ENCODE results near the gene KLHL10. TPM values are rescaled to one million over a fixed set of nuclear protein-coding genes. Genes with fewer than 3 reads are reported as not detected.

KLHL10 gene
- total and polyA plus RNA-seq, 9 of the 15 experiments (the other 6 are each of a cell fraction or from before 2014, with no cell fraction given), result 0.06 to 0.56 (median 0.12) TPM; not detected in 5

DNA sequence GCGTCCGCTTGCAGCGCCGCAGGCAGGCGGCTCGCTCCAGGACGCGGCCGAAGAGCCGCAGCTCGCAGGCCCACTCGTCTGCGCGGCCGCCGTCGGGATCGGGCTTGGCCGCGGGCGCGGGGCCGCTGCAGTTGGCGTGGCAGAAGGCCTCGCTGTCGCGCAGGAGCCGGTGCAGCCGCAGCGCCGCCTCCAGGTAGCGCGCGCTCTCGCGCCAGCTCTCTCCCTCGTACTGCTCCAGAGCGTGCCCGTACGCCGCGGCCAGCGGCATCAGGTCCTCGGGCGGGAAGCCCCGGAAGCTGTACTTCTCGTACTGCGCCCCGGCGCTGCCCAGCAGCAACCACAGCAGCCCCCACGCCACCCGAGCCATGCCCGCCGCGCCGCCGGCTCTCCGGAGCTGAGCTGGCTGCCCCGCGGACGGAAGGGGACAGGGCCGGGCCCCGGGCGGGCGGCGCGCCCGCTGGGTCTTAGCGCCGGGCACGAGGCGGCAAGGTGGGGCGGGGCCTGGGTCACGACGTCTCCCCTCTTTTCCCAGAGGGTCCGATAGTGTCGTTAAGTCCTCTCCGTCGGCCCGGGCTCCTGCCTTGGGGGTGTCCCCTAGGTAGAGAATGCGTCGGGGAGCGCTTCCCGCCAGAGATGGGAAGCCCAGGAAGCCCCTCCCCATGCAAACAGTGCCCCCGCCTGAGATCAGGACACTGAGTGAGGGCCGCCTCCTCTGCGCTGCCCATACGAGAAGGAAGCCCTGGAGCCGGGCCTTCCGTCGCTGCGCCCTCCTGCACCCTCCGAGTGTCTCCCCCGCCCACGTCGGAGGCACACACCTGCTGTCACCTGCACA lies 25.9 kb upstream of the KLHL10 start, which contains the start of gene P3H4 (continued):
- TF ChIP-seq, protein P1, sequence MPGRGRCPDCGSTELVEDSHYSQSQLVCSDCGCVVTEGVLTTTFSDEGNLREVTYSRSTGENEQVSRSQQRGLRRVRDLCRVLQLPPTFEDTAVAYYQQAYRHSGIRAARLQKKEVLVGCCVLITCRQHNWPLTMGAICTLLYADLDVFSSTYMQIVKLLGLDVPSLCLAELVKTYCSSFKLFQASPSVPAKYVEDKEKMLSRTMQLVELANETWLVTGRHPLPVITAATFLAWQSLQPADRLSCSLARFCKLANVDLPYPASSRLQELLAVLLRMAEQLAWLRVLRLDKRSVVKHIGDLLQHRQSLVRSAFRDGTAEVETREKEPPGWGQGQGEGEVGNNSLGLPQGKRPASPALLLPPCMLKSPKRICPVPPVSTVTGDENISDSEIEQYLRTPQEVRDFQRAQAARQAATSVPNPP (IDR thresholded peaks at IDR 0.05; ENCODE audit: borderline replicate concordance, insufficient read depth, insufficient read length), result no peak
- TF ChIP-seq, protein P2, sequence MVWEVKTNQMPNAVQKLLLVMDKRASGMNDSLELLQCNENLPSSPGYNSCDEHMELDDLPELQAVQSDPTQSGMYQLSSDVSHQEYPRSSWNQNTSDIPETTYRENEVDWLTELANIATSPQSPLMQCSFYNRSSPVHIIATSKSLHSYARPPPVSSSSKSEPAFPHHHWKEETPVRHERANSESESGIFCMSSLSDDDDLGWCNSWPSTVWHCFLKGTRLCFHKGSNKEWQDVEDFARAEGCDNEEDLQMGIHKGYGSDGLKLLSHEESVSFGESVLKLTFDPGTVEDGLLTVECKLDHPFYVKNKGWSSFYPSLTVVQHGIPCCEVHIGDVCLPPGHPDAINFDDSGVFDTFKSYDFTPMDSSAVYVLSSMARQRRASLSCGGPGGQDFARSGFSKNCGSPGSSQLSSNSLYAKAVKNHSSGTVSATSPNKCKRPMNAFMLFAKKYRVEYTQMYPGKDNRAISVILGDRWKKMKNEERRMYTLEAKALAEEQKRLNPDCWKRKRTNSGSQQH (CRISPR knock-in tag; IDR thresholded peaks at IDR 0.05), result no peak
- TF ChIP-seq, protein P3, sequence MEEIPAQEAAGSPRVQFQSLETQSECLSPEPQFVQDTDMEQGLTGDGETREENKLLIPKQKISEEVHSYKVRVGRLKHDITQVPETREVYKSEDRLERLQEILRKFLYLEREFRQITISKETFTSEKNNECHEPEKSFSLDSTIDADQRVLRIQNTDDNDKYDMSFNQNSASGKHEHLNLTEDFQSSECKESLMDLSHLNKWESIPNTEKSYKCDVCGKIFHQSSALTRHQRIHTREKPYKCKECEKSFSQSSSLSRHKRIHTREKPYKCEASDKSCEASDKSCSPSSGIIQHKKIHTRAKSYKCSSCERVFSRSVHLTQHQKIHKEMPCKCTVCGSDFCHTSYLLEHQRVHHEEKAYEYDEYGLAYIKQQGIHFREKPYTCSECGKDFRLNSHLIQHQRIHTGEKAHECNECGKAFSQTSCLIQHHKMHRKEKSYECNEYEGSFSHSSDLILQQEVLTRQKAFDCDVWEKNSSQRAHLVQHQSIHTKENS (CRISPR knock-in tag; IDR thresholded peaks at IDR 0.05), result no peak
- TF ChIP-seq LCOR (CRISPR knock-in tag; IDR thresholded peaks at IDR 0.05), result no peak
- TF ChIP-seq SREBF1 (IDR thresholded peaks at IDR 0.05; ENCODE audit: borderline replicate concordance, low read depth, low read length), result no peak
- no peak for TF ChIP-seq ZKSCAN1 (IDR thresholded peaks at IDR 0.05; ENCODE audit: low read depth, low read length)
- TF ChIP-seq GTF2E2 (tag; IDR thresholded peaks at IDR 0.05), result no peak
- peak; percentile 73; the same call in 1 of the 2 replicates for TF ChIP-seq RB1 (IDR thresholded peaks at IDR 0.05; ENCODE audit: low read depth)
- no peak for TF ChIP-seq ZSCAN32 (CRISPR knock-in tag; IDR thresholded peaks at IDR 0.05)
- TF ChIP-seq, protein P4, sequence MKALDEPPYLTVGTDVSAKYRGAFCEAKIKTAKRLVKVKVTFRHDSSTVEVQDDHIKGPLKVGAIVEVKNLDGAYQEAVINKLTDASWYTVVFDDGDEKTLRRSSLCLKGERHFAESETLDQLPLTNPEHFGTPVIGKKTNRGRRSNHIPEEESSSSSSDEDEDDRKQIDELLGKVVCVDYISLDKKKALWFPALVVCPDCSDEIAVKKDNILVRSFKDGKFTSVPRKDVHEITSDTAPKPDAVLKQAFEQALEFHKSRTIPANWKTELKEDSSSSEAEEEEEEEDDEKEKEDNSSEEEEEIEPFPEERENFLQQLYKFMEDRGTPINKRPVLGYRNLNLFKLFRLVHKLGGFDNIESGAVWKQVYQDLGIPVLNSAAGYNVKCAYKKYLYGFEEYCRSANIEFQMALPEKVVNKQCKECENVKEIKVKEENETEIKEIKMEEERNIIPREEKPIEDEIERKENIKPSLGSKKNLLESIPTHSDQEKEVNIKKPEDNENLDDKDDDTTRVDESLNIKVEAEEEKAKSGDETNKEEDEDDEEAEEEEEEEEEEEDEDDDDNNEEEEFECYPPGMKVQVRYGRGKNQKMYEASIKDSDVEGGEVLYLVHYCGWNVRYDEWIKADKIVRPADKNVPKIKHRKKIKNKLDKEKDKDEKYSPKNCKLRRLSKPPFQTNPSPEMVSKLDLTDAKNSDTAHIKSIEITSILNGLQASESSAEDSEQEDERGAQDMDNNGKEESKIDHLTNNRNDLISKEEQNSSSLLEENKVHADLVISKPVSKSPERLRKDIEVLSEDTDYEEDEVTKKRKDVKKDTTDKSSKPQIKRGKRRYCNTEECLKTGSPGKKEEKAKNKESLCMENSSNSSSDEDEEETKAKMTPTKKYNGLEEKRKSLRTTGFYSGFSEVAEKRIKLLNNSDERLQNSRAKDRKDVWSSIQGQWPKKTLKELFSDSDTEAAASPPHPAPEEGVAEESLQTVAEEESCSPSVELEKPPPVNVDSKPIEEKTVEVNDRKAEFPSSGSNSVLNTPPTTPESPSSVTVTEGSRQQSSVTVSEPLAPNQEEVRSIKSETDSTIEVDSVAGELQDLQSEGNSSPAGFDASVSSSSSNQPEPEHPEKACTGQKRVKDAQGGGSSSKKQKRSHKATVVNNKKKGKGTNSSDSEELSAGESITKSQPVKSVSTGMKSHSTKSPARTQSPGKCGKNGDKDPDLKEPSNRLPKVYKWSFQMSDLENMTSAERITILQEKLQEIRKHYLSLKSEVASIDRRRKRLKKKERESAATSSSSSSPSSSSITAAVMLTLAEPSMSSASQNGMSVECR (CRISPR knock-in tag; IDR thresholded peaks at IDR 0.05), result no peak
- no peak for TF ChIP-seq FUS (optimal IDR thresholded peaks at IDR 0.05; ENCODE audit: low read depth, low read length)
- no peak for TF ChIP-seq CBX3 (IDR thresholded peaks at IDR 0.05; ENCODE audit: borderline replicate concordance in 1 of 2, low read length in 2 of 2)
- no peak for TF ChIP-seq KDM5B (IDR thresholded peaks at IDR 0.05; ENCODE audit: insufficient replicate concordance, low read depth, low read length)
- no peak for TF ChIP-seq HNRNPH1 (optimal IDR thresholded peaks at IDR 0.05; ENCODE audit: low read depth, low read length)
- TF ChIP-seq, protein P5, sequence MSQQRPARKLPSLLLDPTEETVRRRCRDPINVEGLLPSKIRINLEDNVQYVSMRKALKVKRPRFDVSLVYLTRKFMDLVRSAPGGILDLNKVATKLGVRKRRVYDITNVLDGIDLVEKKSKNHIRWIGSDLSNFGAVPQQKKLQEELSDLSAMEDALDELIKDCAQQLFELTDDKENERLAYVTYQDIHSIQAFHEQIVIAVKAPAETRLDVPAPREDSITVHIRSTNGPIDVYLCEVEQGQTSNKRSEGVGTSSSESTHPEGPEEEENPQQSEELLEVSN (IDR thresholded peaks at IDR 0.05; ENCODE audit: borderline replicate concordance in 1 of 2, extremely low read depth in 1 of 2, insufficient read depth in 1 of 2, insufficient read length in 1 of 2, low read depth in 1 of 2, low read length in 1 of 2, poor library complexity in 1 of 2, severe bottlenecking in 1 of 2), result peak; percentile 78 to 89
- 0 out of 2 replicates have a peak, but pooled peaks have one; percentile 10 for TF ChIP-seq ESRRA (IDR thresholded peaks at IDR 0.05; ENCODE audit: borderline replicate concordance, low read depth)

All from K562 (cell line).